Measurements from ENCODE around the gene ASPHD2. TPM values are rescaled to one million over a fixed set of nuclear protein-coding genes. Genes with fewer than 3 reads are reported as not detected.
"Not testable (repeated sequence)": the region's sequence is repeated elsewhere in the genome, so short reads cannot be mapped to it uniquely, and the experiment has no call there.

ASPHD2 gene
- total RNA-seq, 1 experiment from 2014 or later, result 0.40 TPM

DNA sequence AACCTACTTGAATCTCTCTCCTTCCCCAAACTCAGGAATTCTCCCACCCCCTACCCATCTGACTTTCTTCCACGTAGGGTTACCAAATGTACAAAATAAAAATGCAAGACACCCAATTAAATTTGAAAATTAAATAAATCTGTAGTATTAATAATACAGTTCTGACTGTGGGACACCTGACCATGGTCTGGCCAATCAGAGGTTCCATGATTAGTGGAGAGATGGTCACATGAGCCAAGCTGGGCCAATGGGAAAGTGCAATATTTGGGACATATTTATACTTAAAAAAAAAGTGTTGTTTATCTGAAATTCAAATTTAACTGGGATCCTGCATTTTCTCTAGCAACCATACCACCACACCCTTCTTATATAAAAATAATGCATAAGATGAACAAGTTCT is 29.8 kb upstream of the ASPHD2 start:
- Mint-ChIP-seq H3K4me1 (ENCODE audit: low read depth, unreplicated experiment) (no peaks in the 10 kb centered on the region), H3K4me3 (ENCODE audit: low read depth, unreplicated experiment) (no peak overlapping the region), H3K27me3 (ENCODE audit: unreplicated experiment) (peaks cover 82% of the 10 kb centered on the region), H3K27ac (ENCODE audit: unreplicated experiment) (no peak overlapping the region), H3K9me3 (ENCODE audit: low read depth, unreplicated experiment) (no peaks in the 10 kb centered on the region), H3K36me3 (ENCODE audit: insufficient read depth, unreplicated experiment) (no peaks in the 10 kb centered on the region)
- CTCF ChIA-PET, result interaction anchor here (0.6 to 1.0 kb wide), 3 partner anchors 16 to 64 kb away, joined by 3 to 4 read pairs (median 3); no protein-coding TSS in a partner anchor
- TF ChIP-seq, protein P1, sequence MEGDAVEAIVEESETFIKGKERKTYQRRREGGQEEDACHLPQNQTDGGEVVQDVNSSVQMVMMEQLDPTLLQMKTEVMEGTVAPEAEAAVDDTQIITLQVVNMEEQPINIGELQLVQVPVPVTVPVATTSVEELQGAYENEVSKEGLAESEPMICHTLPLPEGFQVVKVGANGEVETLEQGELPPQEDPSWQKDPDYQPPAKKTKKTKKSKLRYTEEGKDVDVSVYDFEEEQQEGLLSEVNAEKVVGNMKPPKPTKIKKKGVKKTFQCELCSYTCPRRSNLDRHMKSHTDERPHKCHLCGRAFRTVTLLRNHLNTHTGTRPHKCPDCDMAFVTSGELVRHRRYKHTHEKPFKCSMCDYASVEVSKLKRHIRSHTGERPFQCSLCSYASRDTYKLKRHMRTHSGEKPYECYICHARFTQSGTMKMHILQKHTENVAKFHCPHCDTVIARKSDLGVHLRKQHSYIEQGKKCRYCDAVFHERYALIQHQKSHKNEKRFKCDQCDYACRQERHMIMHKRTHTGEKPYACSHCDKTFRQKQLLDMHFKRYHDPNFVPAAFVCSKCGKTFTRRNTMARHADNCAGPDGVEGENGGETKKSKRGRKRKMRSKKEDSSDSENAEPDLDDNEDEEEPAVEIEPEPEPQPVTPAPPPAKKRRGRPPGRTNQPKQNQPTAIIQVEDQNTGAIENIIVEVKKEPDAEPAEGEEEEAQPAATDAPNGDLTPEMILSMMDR (IDR thresholded peaks at IDR 0.05; ENCODE audit: unreplicated experiment), result no peak
- DNase-seq, result no peak
- intact Hi-C loops (cut with micrococcal nuclease; ENCODE audit: unreplicated experiment), result no loop called here
- BruUV-seq (replicated peaks), result no TSS peak

DNA sequence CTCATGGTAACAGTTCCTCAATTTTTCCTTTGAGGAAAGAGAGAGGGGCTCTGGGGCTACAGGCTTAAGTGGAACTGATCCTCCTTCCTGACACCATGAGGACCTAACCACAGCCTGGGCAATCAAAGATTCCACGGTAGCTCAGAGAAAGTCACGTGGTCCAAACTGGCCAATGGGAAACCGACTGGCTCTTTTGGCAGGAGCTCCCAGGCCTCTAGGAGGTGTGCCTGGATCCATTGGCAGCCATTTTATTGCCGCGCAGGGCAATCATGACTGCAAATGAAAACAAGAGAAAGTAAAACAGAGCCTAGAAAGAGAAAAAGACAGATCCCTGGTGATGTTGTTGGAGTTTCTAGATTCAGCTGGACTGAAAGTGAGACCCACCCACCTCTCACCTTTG is 27.3 kb upstream of the ASPHD2 start:
- Mint-ChIP-seq H3K27me3 (ENCODE audit: unreplicated experiment) (peaks cover 82% of the 10 kb centered on the region), H3K4me1 (ENCODE audit: low read depth, unreplicated experiment) (no peaks in the 10 kb centered on the region), H3K27ac (ENCODE audit: unreplicated experiment) (no peak overlapping the region), H3K4me3 (ENCODE audit: low read depth, unreplicated experiment) (no peak overlapping the region), H3K36me3 (ENCODE audit: insufficient read depth, unreplicated experiment) (no peaks in the 10 kb centered on the region), H3K9me3 (ENCODE audit: low read depth, unreplicated experiment) (no peaks in the 10 kb centered on the region)
- DNase-seq, result no peak
- intact Hi-C loops (cut with micrococcal nuclease; ENCODE audit: unreplicated experiment), result no loop called here
- CTCF ChIA-PET, result no interaction called here
- BruUV-seq (replicated peaks), result no TSS peak
- TF ChIP-seq, protein P1 (IDR thresholded peaks at IDR 0.05; ENCODE audit: unreplicated experiment), result no peak

DNA sequence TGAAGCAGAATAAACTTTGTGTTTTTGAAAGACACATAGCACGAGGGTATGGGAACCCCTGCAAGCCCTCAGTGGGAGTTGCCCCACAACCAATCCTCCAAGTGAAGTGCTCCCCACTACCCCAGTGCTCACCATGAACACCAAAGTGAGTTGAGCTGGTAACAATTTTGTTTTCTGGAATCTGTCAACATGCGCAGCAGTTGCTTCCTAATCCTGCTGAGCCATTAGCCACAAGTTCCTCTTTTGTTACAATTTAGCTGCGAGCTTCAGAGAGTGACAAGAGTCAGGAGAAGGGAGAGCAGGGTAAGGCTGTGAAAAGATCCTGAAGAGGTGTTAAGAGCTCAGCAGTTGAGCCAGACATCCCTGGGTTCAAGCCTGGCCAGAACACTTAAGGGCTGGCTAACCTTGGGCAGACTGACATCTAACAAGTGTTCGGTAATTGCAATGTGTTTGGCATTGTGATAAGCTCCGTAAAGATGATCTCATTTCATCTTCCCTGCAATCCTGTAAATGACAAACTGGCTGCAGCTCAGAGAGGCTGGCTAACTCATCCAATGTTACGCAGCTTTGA is 24.1 kb upstream of the ASPHD2 start:
- no peak overlapping the region for H3K4me3 Mint-ChIP-seq (ENCODE audit: low read depth, unreplicated experiment)

DNA sequence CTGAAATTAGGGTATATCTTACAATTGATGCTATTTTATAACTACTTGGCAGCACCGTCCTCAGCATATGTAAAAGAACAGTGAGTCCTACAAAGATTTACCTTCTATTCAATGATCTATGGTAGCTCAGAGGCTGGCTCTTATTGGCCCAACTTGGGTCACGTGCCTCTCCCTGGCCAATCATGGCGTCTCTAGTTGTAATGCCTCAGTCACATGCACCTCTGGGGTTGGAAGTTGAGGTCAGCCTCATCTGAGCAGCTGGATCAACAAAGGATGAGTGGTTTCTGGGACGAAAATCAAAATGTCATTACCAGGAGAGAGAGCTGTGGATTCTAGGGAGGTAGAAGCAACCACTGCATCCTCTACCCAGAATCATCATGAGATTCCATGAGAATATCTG is 22.9 kb upstream of the ASPHD2 start:
- TF ChIP-seq, protein P1 (IDR thresholded peaks at IDR 0.05; ENCODE audit: unreplicated experiment), result no peak
- intact Hi-C loops (cut with micrococcal nuclease; ENCODE audit: unreplicated experiment), result no loop called here
- Mint-ChIP-seq H3K27me3 (ENCODE audit: unreplicated experiment) (peaks cover 56% of the 10 kb centered on the region), H3K4me1 (ENCODE audit: low read depth, unreplicated experiment) (no peaks in the 10 kb centered on the region), H3K4me3 (ENCODE audit: low read depth, unreplicated experiment) (no peak overlapping the region), H3K9me3 (ENCODE audit: low read depth, unreplicated experiment) (no peaks in the 10 kb centered on the region), H3K27ac (ENCODE audit: unreplicated experiment) (no peak overlapping the region), H3K36me3 (ENCODE audit: insufficient read depth, unreplicated experiment) (no peaks in the 10 kb centered on the region)
- CTCF ChIA-PET, result interaction anchor here (0.6 kb wide), 1 partner anchor 268 kb away, joined by 3 read pairs; no protein-coding TSS in a partner anchor
- DNase-seq, result no peak
- no TSS peak for BruUV-seq (replicated peaks)

More for the DNA sequence above, 24.1 kb upstream of the ASPHD2 start:
- Mint-ChIP-seq H3K4me1 (ENCODE audit: low read depth, unreplicated experiment) (no peaks in the 10 kb centered on the region), H3K36me3 (ENCODE audit: insufficient read depth, unreplicated experiment) (no peaks in the 10 kb centered on the region), H3K27me3 (ENCODE audit: unreplicated experiment) (peaks cover 60% of the 10 kb centered on the region), H3K9me3 (ENCODE audit: low read depth, unreplicated experiment) (no peaks in the 10 kb centered on the region), H3K27ac (ENCODE audit: unreplicated experiment) (no peak overlapping the region)
- DNase-seq, result no peak
- CTCF ChIA-PET, result interaction anchor here (0.5 kb wide), 1 partner anchor 15 kb away, joined by 8 read pairs; no protein-coding TSS in a partner anchor
- intact Hi-C loops (cut with micrococcal nuclease; ENCODE audit: unreplicated experiment), result no loop called here
- TF ChIP-seq, protein P1 (IDR thresholded peaks at IDR 0.05; ENCODE audit: unreplicated experiment), result no peak
- no TSS peak for BruUV-seq (replicated peaks)

DNA sequence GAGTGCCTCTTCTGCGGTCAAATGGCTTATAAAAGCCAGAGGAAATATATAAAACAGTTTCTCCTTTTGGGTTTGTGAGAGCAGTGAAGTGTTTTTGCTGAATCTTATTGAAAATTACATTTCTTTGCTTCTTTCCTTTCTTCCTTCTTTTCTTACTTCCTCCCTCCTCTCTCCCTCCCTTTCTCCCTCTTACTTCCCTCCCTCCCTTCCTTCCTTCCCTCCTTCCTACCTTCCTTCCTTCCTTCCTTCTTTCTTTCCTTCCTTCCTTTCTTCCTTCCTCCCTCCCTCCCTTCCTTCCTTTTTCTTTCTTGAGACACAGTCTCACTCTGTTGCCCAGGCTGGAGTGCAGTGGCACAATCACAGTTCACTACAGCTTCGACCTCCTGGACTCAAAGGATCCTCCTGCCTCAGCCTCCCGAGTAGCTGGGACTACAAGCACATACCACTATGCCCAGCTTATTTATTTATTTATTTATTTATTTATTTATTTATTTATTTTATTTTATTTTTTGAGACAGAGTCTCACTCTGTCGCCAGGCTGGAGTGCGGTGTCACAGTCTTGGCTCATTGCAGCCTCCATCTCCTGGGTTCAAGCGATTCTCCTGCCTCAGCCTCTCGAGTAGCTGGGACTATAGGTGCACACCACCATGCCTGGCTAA is 20.4 kb upstream of the ASPHD2 start:
- BruUV-seq (replicated peaks); H3K9me3 Mint-ChIP-seq (ENCODE audit: low read depth, unreplicated experiment); DNase-seq; H3K36me3 Mint-ChIP-seq (ENCODE audit: insufficient read depth, unreplicated experiment); H3K4me1 Mint-ChIP-seq (ENCODE audit: low read depth, unreplicated experiment); H3K27ac Mint-ChIP-seq (ENCODE audit: unreplicated experiment); H3K4me3 Mint-ChIP-seq (ENCODE audit: low read depth, unreplicated experiment); intact Hi-C loops (cut with micrococcal nuclease; ENCODE audit: unreplicated experiment): not testable (repeated sequence)
- H3K27me3 Mint-ChIP-seq (ENCODE audit: unreplicated experiment), result peaks cover 30% of the 10 kb centered on the region
- CTCF ChIA-PET, result interaction anchor here (0.7 kb wide), 2 partner anchors 19 to 29 kb away, joined by 7 to 8 read pairs; no protein-coding TSS in a partner anchor
